Ecto neural progenitor cell (in vitro differentiated cells): Measurements from ENCODE around the gene CHD1.
A peak's percentile ranks its signal among the peaks of the same experiment; 100 is the strongest.
"Not testable (repeated sequence)": the region's sequence is repeated elsewhere in the genome, so short reads cannot be mapped to it uniquely, and the experiment has no call there.

Experiments
- DNase-seq: peaks from one replicate; pipeline ENCODE4 v3.0.0-alpha.2; 2018; ENCODE audit warnings: low spot score

Gene CHD1

DNA sequence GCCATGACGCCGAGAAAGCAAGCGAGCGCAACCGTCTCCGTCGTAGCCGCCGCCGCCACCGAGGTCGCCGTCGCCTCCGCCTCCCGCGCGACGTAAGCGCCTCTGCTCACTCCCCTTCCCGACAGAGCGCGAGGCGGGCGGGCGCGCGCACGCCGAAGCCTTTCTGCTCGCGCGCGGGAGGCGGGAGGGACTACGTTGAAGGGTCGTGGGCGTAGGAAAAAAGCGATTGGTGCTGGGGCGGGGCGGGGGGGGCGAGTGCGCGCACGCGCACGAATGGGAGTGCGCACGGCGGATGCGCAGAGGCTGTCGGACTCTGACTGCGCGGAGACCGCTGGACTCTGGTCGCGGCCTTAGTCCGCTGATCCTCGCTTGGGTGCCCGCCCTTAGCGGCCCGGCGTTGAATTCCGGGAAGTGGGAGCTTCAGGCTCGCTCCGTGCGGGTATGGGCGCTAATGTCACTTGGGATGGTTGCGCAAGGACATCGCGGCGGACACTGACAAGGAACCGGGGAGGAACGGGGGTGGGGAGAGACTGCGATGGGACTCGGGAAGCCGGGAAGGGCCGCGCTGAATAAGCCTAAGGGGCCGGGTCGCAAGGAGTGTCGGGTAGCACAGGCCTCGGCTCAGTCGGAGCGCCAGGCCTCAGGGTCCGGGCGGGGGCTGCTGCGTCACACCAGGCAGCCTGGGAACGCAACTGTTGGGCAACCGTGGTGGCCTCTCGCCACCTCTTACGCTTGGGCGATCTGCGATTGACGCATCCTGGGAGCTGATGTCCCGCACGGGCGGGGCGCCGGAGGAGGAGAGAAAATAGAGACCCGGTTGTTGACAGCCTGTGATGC, at the start of gene CHD1:
Gene CHD1 (minus strand): TSS at position 135 of the 837 bp plus-strand sequence. CDS start 2,621 bp downstream, outside the sequence.
- DNase-seq: peak; percentile 97

- no peak for DNase-seq
Observed at GRCh38 chr5:98978528-98978927, 49.7 kb upstream of the CHD1 start.

GRCh38 chr5:98977723-98978122, 48.9 kb upstream of the CHD1 start:
- no peak for DNase-seq

DNA sequence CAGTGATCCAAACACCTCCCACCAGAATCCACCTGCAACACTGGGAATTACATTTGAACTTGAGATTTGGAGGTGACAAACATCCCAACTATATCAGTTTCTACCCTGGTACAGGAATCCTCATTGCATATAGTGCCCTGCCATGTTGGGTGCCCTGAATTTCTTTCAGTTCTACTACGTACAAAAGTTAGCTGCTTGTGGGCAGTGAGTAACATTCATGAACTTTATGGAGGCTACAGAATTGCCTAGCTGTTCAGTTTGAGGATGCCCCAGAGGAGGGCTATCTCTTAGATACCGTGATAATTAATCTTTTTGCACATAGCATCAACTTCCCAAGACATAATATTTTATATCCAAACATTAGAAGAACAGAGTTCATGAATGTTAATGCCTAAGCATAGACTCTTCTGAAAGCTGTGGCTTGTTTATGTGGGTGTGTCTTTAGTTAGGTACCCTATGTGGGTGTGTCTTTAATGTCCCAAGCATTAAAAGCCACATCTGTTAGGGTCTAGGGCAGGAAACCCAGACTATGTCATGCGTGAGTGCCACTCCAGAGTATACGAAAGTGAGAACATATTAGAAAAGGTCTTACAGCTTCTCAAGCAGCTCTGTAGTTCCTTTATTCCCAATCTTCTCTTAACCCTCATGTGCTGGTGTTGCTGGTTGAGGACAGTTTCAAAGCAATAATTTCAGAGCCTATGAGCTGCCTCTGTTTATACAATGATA, 47.0 kb upstream of the CHD1 start:
- no peak for DNase-seq

- no peak for DNase-seq
Observed at GRCh38 chr5:98975223-98975622, 46.4 kb upstream of the CHD1 start.

DNA sequence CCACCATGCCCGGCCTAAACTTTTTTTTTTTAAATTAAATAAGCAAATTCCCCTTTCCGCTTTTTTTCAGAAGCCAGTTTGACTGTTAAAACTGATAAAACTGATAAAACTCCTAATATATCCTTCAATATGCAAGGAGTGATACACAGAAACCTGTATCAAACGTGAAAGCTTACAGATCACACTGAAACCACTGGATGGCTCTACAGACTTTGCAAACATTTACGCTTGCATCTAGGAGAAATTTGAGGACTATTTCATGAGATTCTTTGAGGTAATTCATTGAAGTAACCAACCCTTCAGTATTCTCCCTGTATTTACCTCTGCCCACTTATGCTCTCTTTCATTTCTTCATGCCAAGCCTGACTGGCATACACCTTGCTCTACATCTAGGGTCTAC, 40.6 kb upstream of the CHD1 start:
- DNase-seq: no peak

DNA sequence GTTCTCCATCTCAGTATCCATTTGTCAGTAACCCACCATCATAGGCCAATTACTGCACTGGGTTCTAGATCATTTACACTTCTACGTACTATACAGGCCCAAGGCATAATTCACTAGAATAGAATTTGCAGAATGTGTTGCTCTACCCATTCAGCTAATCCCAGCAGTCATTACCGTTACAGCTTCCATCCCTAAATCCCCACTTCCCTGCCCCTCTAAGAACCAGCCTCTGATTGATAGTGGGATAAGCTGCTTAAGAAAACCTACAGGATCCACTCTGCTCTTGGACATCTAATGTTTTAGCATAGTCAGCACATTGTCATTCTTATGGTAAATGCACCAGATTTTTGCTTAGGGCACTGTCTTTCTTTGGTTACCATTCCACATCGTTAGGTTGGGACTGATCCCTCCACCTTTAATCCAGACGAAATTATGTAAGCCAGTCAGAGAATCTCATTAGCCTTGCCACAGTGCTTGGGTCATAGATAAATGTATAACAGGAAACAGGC, 39.3 kb upstream of the CHD1 start:
- no peak for DNase-seq

- no peak for DNase-seq
Observed at GRCh38 chr5:98965226-98965625, 36.4 kb upstream of the CHD1 start.

DNA sequence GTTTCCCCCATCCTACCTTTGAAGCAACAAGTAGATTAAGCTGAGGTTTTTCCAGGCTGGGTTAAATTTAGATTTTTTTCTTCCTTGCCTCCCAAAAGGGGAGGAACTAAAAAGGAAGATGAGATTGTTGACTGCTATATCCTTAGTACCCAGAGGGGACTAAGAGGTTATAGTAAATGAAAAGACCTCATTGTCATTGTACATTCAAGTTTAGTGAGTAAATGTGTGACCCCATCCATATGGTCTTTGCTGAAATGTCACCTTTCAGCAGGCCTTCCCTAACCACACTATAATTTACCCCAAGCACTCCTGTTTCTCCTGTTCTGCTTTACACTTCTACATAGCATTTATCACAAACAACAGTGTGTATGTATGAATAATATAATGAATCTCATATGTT, 35.8 kb upstream of the CHD1 start:
- no peak for DNase-seq

GRCh38 chr5:98963019-98963418, 34.2 kb upstream of the CHD1 start:
- DNase-seq: no peak

DNA sequence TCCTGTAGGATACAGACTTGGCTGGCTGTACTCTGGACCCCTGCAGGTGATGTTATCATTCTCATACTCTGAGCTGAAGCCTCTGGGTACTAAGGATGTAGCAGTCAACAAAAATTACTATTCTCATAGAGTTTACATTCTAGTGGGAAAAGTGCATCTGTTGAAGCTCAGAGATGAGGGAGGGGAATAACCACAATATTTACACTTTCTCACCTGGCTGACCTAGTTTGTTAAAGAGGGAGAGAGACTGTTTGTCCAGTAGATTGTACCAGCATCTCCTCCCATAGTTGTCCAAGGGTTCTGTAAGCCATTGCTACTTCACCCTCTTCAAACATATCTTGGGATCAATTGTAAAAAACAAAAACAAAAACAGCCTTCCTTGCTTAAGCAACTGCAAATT, 33.8 kb upstream of the CHD1 start:
- no peak for DNase-seq

- no peak for DNase-seq
Observed at GRCh38 chr5:98961665-98962344, 33.0 kb upstream of the CHD1 start.

GRCh38 chr5:98957307-98957706, 28.5 kb upstream of the CHD1 start:
- no peak for DNase-seq

GRCh38 chr5:98955888-98956287, 27.1 kb upstream of the CHD1 start:
- DNase-seq: not testable (repeated sequence)

GRCh38 chr5:98955471-98955870, 26.7 kb upstream of the CHD1 start:
- DNase-seq: not testable (repeated sequence)

- DNase-seq: no peak
Observed at GRCh38 chr5:98954392-98955028, 25.7 kb upstream of the CHD1 start.

GRCh38 chr5:98942847-98943246, 14.0 kb upstream of the CHD1 start:
- no peak for DNase-seq

- no peak for DNase-seq
Observed at GRCh38 chr5:98941131-98941883, 12.5 kb upstream of the CHD1 start.

DNA sequence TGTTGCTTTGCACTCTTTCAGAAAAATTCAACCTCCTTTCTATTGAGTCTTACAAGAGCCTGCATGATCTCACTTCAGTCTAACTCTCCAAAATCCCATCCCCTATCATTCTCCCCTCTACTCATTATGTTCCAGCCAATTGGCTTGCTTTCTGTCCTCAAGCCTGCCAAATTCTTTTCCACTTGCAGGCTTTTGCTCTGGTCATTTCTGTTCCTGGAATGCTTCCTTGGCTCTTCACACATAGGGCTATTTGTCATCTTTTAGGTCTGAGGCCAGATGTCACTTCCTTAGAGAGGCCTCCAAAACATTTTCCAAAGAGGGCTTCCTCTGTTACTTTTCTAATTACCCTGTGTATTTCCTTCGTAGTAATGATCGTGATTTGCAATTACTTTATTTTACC, 11.8 kb upstream of the CHD1 start:
- DNase-seq: no peak

DNA sequence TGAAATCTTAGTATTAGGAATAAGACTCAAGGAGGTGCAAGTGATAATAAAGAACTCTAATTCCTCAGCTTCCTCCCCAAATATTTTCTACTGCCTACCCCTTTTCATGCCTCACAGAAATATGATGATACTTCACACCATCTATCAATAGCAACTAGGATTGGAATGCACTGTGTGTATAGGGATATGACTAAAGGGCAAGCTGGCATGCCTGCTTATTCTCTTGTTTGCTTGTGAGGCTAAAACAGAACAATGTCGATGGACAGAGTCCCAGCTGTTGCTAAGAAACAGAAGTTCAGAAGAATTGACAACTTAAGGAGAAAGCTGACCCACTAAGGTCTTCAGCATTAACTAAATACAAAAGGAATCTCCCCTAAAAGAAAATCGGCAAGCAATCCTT, 9.7 kb upstream of the CHD1 start:
- DNase-seq: no peak

- no peak for DNase-seq
Observed at GRCh38 chr5:98936948-98937715, 8.3 kb upstream of the CHD1 start.
